Stimulated activated naive B cell treated with anti-CD40 and anti-IgM and Interleukin-4, amounts not matched to agents 10 μg/mL and 1 μg/mL and 100 μg/mL, for 72 hours (primary cell): ENCODE measurements around the gene TMEM131L.
"Not testable (repeated sequence)": the region's sequence is repeated elsewhere in the genome, so short reads cannot be mapped to it uniquely, and the experiment has no call there.

Experiments
- ATAC-seq, 2 donors: fragments of 150-1000 bp; cut with Tn5 transposase; replicated peaks; 2 replicates each; pipeline ENCODE4 v1.10.0; 2021; ENCODE audit warnings: moderate library complexity in 1 of 2
- DNase-seq: peaks from one replicate; pipeline ENCODE4 v3.0.0; 2021
- H3K27ac Mint-ChIP-seq: one replicate; pipeline ENCODE4 v1.8.0; 2022; ENCODE audit warnings: mild to moderate bottlenecking, mixed read lengths
- H3K27me3 Mint-ChIP-seq, 2 donors: one replicate each; pipeline ENCODE4 v1.8.0; 2022; ENCODE audit warnings: mixed read lengths in 2 of 2
- H3K36me3 Mint-ChIP-seq, 2 donors: one replicate each; pipeline ENCODE4 v1.8.0; 2022; ENCODE audit warnings: mixed read lengths in 2 of 2, mild to moderate bottlenecking in 1 of 2
- H3K4me1 Mint-ChIP-seq, 2 donors: one replicate each; pipeline ENCODE4 v1.8.0; 2022; ENCODE audit warnings: mixed read lengths in 2 of 2, mild to moderate bottlenecking in 1 of 2
- H3K4me3 Mint-ChIP-seq, 2 donors: one replicate each; pipeline ENCODE4 v1.8.0; 2022; ENCODE audit warnings: mild to moderate bottlenecking in 2 of 2, mixed read lengths in 2 of 2, moderate library complexity in 1 of 2
- H3K9me3 Mint-ChIP-seq, 2 donors: one replicate each; pipeline ENCODE4 v1.8.0; 2022; ENCODE audit warnings: mixed read lengths in 2 of 2, mild to moderate bottlenecking in 1 of 2

TMEM131L gene

DNA sequence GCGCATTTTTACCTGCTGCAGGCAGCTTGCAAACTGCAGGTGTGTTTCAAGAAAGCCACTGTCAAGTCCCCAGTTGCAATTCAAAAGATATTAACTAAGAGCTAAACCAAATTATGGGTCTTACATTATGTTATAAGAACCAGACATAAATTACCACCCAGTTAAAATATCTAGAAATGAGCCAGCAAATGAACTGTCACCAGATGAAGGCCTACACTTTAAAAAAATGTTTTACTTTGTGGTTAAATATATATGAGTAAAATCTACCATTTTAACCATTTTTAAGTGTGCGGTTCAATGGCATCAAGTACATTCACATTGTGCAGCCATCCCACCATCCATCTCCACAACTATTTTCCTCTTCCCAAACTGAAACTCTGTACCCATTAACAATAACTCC is 32.0 kb upstream of the TMEM131L start:
- no peaks in the 10 kb centered on the region for H3K27me3 Mint-ChIP-seq
- peak overlapping the region; percentile 85 to 86 for H3K4me3 Mint-ChIP-seq
- DNase-seq (no peak), ATAC-seq (no peak)
- no peaks in the 10 kb centered on the region for H3K36me3 Mint-ChIP-seq
- H3K4me1 Mint-ChIP-seq = peaks cover 36 to 77% of the 10 kb centered on the region in 2 donors
- no peaks in the 10 kb centered on the region for H3K9me3 Mint-ChIP-seq
- peak overlapping the region; percentile 14 for H3K27ac Mint-ChIP-seq

DNA sequence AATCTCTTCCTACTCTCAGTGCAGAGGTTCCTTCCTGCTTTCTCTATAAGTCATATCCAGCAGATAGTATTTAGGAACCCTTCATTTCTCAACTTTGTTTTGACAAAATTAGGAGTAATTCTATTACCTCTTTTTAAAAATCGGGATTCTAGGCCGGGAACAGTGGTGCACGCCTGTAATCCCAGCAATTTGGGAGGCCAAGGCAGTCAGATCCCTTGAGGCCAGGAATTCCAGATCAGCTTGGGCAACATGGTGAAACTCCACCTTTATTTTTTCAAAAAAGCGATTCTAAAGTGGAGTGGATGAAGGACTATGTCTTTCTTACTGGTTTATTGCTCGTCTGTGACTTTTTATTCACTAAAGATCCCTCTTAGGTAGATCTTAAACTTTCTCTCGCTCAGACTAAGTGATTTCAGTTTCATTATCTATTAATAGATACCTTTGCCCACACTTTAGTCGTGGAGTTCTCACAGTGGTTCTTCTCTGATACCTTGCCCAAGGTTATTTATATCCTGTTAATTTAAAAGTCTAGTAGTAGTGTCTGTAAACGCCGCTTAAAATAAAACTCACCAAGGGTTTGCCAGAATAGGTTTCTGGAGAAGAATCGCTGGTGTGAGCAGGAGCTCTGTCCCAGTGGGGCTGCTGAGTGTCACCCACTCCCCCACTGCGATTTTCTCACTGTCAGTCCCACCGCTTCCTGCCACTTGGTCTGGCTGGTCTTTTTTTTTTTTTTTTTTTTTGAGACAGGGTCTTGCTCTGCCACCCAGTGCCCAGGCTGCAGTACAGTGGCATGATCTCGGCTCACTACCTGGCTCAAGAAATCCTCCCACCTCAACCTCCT is 27.0 kb upstream of the TMEM131L start:
- Mint-ChIP-seq H3K36me3 (no peaks in the 10 kb centered on the region), H3K9me3 (no peaks in the 10 kb centered on the region), H3K27ac (peak overlapping the region; percentile 95), H3K4me1 (peaks cover 33 to 70% of the 10 kb centered on the region in 2 donors), H3K27me3 (no peaks in the 10 kb centered on the region), H3K4me3 (peak overlapping the region; percentile 71 to 76)
- ATAC-seq (peak; percentile 73 to 82), DNase-seq (peak; percentile 53)

DNA sequence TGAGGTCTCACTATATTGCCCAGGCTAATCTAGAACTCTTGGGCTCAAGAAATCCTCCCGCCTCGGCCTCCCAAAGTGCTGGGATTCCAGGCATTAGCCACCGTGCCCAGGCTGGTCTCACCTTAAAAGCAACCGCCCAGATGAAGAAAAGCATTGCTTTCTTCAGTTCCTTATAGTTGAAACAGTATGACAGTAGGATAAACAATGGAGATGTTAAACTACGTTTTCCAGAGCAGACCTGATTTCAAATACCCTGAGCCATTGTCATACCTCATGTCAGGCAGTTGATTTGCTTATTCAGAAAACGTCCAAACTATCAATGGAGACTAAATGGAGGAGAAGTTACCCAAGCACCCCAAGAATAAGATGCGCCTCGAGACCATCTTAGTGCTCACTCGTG is 26.3 kb upstream of the TMEM131L start:
- ATAC-seq (peak; percentile 26 to 38), DNase-seq (no peak)
- peak overlapping the region; percentile 95 for H3K27ac Mint-ChIP-seq
- H3K36me3 Mint-ChIP-seq = no peaks in the 10 kb centered on the region
- H3K27me3 Mint-ChIP-seq = no peaks in the 10 kb centered on the region
- peak overlapping the region; percentile 67 to 76 for H3K4me3 Mint-ChIP-seq
- H3K9me3 Mint-ChIP-seq = no peaks in the 10 kb centered on the region
- peaks cover 29 to 64% of the 10 kb centered on the region in 2 donors for H3K4me1 Mint-ChIP-seq

DNA sequence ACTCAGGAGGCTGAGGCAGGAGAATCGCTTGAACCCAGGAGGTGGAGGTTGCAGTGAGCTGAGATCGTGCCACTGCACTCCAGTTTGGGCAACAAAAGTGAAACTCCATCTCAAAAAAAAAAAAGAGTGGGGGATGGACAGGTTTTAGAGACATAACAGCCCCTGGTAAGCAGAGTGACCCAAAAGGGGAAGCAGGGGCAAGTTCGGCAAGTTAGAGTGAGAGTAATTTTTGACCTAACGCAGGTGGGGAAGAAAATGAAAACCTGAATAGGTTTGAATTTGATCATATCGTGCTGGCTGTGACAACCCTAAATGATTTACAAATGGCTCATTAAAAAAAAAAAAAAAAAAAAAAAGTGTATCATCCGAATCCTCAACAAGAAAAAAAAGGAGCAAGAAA is 25.7 kb upstream of the TMEM131L start:
- Mint-ChIP-seq H3K9me3 (no peaks in the 10 kb centered on the region), H3K36me3 (no peaks in the 10 kb centered on the region), H3K4me3 (peak overlapping the region; percentile 67 to 76), H3K27me3 (no peaks in the 10 kb centered on the region), H3K4me1 (peaks cover 29 to 61% of the 10 kb centered on the region in 2 donors), H3K27ac (peak overlapping the region; percentile 86)
- DNase-seq (peak; percentile 38), ATAC-seq (peak; percentile 62 to 63)

DNA sequence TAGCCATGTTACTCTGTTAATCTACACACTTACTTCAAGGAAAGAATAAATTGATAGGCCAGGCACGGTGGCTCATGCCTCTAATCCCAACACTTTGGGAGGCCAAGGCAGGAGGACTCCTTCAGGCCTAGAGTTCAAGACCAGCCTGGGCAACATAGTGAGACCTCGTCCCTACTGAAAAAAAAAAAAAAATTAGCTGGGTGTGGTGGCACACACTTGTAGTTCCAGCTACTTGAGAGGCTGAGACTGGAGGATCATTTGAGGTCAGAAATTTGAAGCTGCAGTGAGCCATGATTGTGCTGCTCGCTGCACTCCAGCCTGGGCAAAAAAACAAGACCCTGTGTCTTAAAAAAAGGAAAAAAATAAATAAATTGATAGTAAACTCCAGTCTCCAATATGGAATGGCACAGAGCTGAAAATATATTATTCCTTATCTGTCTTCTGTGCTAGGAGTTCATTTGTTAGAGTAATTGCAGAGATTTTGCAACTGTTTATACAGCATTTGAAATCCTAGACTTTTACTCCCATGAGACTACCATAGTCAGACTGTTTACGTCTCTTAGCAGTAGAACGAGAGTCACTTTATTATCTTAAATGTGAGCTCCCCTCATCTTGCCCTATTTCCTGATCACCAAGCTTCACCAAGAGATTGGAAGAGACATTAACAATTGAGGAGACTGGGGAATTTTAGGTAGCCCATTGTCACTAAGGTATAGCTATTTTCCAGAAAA is 18.8 kb upstream of the TMEM131L start:
- Mint-ChIP-seq H3K36me3 (no peaks in the 10 kb centered on the region), H3K4me3 (no peak overlapping the region), H3K27ac (peak overlapping the region; percentile 2), H3K9me3 (no peaks in the 10 kb centered on the region), H3K4me1 (peaks cover 15 to 36% of the 10 kb centered on the region in 2 donors), H3K27me3 (no peaks in the 10 kb centered on the region)
- DNase-seq (no peak), ATAC-seq (no peak)

DNA sequence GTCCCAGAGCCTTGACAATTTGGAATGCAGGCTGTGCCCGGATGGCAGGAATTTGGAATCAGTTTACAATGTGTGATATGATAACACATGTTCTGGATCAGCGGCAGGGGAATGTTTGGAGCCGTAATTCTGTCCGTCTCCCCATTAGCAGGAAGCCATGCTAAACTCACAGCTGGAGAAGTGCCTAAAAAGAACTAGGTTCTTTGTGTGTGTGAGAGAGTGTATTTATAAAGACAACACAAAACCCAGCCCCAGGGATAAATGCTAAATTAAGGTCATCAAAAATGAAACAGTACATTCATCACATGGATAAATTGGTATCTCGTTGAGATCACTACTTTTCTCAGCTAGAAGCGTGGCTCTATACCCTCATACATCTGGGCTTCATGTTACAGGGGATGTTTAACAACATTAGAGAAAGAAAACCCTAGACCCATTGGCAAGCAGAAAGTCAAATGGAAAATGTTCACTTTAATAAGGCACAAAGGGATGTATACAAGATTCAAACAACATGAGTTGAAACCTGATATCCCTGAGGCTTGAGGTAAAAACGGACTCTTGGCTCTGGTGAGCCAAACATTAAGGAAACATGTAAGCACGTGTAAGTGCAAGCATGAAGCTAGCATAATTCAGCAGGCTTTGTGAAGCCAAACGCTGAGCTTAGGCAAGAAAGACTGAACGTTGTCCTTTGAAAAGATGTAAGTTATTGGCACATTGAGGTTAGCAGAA is 18.0 kb upstream of the TMEM131L start:
- H3K4me3 Mint-ChIP-seq = no peak overlapping the region
- no peaks in the 10 kb centered on the region for H3K27me3 Mint-ChIP-seq

DNA sequence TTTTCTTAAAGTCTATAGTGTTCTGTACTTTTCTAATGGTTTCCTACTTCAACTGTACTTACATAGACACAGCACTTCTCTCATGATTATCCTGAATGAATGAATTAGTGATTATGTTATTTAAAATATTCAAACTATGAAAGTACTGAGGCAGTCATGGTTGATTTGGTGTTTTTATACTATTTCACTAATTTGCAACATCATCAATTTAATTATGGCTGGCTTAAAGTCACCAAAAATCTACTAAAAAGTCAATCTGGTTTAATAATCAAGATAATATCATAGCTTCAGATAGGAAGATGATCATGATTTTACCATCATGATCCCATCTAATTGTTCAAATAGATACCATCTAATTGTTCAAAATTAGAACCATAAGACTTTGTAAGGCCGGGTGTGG is 16.8 kb upstream of the TMEM131L start:
- H3K27ac Mint-ChIP-seq = peak overlapping the region; percentile 25
- H3K9me3 Mint-ChIP-seq = no peaks in the 10 kb centered on the region
- H3K4me3 Mint-ChIP-seq = no peak overlapping the region
- DNase-seq = no peak
- peaks cover 14 to 32% of the 10 kb centered on the region in 2 donors for H3K4me1 Mint-ChIP-seq
- no peaks in the 10 kb centered on the region for H3K36me3 Mint-ChIP-seq
- ATAC-seq = no peak
- no peaks in the 10 kb centered on the region for H3K27me3 Mint-ChIP-seq

More for the DNA sequence above, 18.0 kb upstream of the TMEM131L start:
- Mint-ChIP-seq H3K27ac (no peak overlapping the region), H3K4me1 (peaks cover 16 to 34% of the 10 kb centered on the region in 2 donors), H3K36me3 (no peaks in the 10 kb centered on the region), H3K9me3 (no peaks in the 10 kb centered on the region)
- ATAC-seq (no peak), DNase-seq (no peak)

DNA sequence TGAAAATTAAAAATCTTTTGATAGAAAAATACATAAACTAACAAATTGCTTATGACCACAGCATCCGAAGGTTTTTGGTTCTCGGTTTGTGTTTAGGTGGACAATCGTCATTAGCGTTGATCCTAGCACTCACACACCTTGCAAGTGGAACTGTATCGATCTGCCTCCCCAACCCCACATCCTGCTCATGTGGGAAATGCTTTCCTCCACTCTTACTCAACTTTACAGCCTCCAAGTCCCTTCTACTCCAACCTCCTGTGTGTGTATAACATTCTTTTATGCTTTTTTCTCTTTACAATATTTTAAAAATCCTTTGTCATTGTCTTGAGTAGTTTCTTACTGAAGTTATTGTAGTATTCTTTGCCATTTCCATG is 15.6 kb upstream of the TMEM131L start:
- Mint-ChIP-seq H3K4me3 (peak overlapping the region; percentile 50 to 56), H3K27ac (peak overlapping the region; percentile 93), H3K9me3 (no peaks in the 10 kb centered on the region), H3K4me1 (peaks cover 14 to 32% of the 10 kb centered on the region in 2 donors), H3K36me3 (no peaks in the 10 kb centered on the region), H3K27me3 (no peaks in the 10 kb centered on the region)
- DNase-seq (no peak), ATAC-seq (peak in 1 of 2 donors; percentile 59)

DNA sequence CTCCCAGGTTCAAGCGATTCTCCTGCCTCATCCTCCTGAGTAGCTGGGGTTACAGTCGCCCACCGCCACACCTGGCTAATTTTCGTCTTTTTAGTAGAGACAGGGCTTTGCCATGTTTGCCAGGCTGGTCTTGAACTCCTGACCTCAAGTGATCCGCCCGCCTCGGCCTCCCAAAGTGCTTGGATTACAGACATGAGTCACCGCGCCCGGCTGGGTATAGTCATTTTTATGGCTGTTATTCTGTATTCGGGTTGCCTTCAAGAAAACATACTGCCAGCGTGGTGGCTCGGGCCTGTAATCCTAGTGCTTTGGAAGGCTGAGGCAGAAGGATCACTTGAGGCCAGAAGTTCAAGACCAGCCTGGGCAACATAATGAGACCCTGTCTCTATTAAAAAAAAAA is 15.0 kb upstream of the TMEM131L start:
- H3K36me3 Mint-ChIP-seq, H3K27me3 Mint-ChIP-seq, H3K9me3 Mint-ChIP-seq, ATAC-seq, H3K4me3 Mint-ChIP-seq, DNase-seq, H3K27ac Mint-ChIP-seq: not testable (repeated sequence)
- peaks cover 14 to 32% of the 10 kb centered on the region in 2 donors for H3K4me1 Mint-ChIP-seq

DNA sequence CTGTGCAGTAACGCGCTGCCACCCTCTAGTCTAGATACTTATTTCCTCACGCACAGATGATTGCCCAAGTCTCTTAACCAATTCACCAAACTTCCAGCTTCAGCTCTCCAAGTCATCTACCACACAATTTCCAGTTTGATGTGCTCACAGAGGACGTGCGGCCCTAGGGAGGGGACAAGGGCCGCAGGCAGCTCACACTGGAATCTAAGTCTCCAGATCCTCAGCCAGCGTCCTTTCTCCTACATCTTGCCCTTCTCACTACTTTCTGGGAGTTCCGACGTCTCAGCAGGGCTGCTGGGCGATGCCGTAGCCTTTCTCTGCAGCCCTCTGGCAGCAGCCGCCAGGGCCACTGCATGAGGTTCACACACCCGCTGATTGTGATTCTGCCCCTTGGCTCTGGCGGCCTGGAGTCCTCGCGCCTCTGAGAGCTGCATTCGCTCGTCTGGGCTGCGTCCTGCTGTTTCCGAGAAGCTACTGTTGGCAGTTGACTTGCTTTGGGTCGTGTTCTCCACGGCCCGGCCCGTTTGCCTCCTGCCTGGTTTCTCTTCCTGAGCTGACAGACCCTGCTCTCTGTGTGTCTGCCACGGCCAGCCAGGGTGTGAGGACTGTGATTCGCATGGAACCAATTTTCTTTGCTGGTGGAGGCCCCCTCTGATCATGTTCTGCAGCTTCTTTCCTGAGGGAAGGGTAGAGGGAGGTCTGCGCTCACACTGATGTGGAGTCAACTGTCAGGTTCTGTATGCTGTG is 14.1 kb upstream of the TMEM131L start:
- no peak overlapping the region for H3K4me3 Mint-ChIP-seq
- H3K27ac Mint-ChIP-seq = no peak overlapping the region
- H3K9me3 Mint-ChIP-seq = no peaks in the 10 kb centered on the region
- no peaks in the 10 kb centered on the region for H3K36me3 Mint-ChIP-seq
- peaks cover 14 to 32% of the 10 kb centered on the region in 2 donors for H3K4me1 Mint-ChIP-seq
- DNase-seq (no peak), ATAC-seq (no peak)
- H3K27me3 Mint-ChIP-seq = no peaks in the 10 kb centered on the region

DNA sequence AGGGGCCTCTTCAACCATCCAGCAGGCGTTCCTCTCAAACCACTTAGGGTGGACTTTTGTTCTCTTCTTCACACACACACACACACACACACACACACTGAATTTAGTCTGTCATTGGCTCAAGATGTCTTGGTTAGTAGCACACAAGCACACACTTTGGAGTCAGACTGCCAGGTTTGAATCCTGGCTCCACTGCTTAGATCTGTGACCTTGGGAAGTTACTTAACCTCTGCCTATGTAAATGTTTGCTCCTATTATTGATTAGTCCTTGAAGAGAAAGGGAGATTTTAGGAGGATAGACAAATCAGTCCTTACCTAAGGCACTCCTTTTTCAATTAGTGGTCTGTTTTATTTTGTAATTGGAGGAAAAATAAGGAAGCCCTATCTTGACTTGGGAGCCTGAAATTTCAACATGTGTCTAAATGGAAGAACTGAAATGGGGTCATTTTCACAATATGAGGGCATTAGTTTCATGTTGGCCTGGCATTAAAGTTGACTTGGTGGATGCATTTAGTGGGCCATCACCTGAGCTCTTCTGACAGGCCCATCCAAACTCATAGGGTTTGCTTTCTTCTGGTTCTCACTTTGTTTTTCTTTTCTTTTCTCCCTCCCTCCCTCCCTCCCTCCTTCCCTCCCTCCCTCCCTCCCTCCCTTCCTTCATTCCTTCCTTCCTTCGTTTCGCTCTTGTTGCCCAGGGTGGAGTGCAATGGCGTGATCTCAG is 13.3 kb upstream of the TMEM131L start:
- Mint-ChIP-seq H3K9me3 (no peaks in the 10 kb centered on the region), H3K4me3 (no peak overlapping the region)

DNA sequence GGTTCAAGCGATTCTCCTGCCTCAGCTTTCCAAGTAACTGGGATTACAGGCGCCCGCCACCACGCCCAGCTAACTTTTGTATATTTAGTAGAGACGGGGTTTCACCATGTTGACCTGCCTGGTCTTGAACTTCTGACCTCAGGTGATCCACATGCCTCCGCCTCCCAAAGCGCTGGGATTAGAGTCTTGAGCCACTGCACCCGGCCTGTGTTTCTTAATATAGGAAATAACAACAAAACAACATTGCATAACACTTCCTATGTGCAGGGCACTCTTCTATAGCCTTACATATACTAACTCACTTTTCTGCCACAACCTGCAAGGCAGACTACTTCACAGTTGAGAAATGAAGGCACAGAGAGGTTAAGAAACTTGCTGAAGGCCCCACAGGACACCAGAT is 12.8 kb upstream of the TMEM131L start:
- DNase-seq (no peak), ATAC-seq (no peak)
- no peaks in the 10 kb centered on the region for H3K36me3 Mint-ChIP-seq
- H3K4me3 Mint-ChIP-seq = no peak overlapping the region
- peaks cover 14 to 30% of the 10 kb centered on the region in 2 donors for H3K4me1 Mint-ChIP-seq
- no peaks in the 10 kb centered on the region for H3K27me3 Mint-ChIP-seq
- no peaks in the 10 kb centered on the region for H3K9me3 Mint-ChIP-seq
- peak overlapping the region; percentile 2 for H3K27ac Mint-ChIP-seq

More for the DNA sequence above, 13.3 kb upstream of the TMEM131L start:
- ATAC-seq (no peak), DNase-seq (no peak)
- Mint-ChIP-seq H3K36me3 (no peaks in the 10 kb centered on the region), H3K4me1 (peaks cover 14 to 32% of the 10 kb centered on the region in 2 donors), H3K27me3 (no peaks in the 10 kb centered on the region), H3K27ac (peak overlapping the region; percentile 2)

DNA sequence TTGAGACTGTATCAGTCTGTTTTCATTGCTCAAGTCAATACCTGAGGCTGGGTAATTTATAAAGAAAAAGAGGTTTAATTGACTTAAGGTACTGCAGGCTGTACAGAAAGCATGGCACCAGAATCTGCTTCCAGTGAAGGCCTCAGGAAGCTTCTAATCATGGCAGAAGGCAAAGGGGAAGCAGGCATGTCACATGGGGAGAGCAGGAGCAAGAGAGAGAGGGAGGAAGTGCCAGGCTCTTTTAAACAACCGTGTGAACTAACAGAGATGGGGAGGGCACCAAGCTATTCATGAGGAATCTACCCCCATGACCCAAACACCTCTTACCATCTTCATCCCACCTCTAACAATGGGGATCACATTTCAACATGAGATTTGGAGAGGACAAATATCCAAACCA is 7.2 kb upstream of the TMEM131L start:
- H3K4me1 Mint-ChIP-seq = peaks cover 6 to 10% of the 10 kb centered on the region in 2 donors
- no peak overlapping the region for H3K27ac Mint-ChIP-seq

More for the DNA sequence above, 7.2 kb upstream of the TMEM131L start:
- no peak for ATAC-seq
- Mint-ChIP-seq H3K4me3 (no peak overlapping the region), H3K36me3 (no peaks in the 10 kb centered on the region), H3K27me3 (no peaks in the 10 kb centered on the region), H3K9me3 (no peaks in the 10 kb centered on the region)
- no peak for DNase-seq
